ENCODE measurements around the gene THUMPD3.

The THUMPD3 gene

GRCh38 chr3:9362731-9363530, at the start of gene THUMPD3:
Gene THUMPD3 (plus strand): TSS chr3:9363054. CDS start chr3:9365069, 2,015 bp downstream.
- peak in 55 of 56 donors; percentile 48 to 96 (median 90) for DNase-seq

- DNase-seq: peak in 1 of 56 donors; percentile 6
Observed at GRCh38 chr3:9314796-9315195, 48.1 kb upstream of the THUMPD3 start.

- peak in 50 of 56 donors; percentile 3 to 80 (median 34) for DNase-seq
Observed at GRCh38 chr3:9316881-9317361, 45.9 kb upstream of the THUMPD3 start.

- no peak for DNase-seq
Observed at GRCh38 chr3:9322780-9323179, 40.1 kb upstream of the THUMPD3 start.

GRCh38 chr3:9324944-9325343, 37.9 kb upstream of the THUMPD3 start:
- no peak for DNase-seq

- no peak for DNase-seq
Observed at GRCh38 chr3:9327578-9327977, 35.3 kb upstream of the THUMPD3 start.

GRCh38 chr3:9330166-9330703, 32.6 kb upstream of the THUMPD3 start:
- no peak for DNase-seq

- DNase-seq: no peak
Observed at GRCh38 chr3:9331171-9331570, 31.7 kb upstream of the THUMPD3 start.

GRCh38 chr3:9332250-9333030, 30.4 kb upstream of the THUMPD3 start:
- DNase-seq: no peak

- DNase-seq: no peak
Observed at GRCh38 chr3:9339761-9340471, 22.9 kb upstream of the THUMPD3 start.

- no peak for DNase-seq
Observed at GRCh38 chr3:9340472-9340902, 22.4 kb upstream of the THUMPD3 start.

- no peak for DNase-seq
Observed at GRCh38 chr3:9342696-9343095, 20.2 kb upstream of the THUMPD3 start.

GRCh38 chr3:9343115-9343514, 19.7 kb upstream of the THUMPD3 start:
- no peak for DNase-seq

GRCh38 chr3:9345041-9345440, 17.8 kb upstream of the THUMPD3 start:
- DNase-seq: no peak

- DNase-seq: no peak
Observed at GRCh38 chr3:9346141-9346540, 16.7 kb upstream of the THUMPD3 start.

- no peak for DNase-seq
Observed at GRCh38 chr3:9347081-9347480, 15.8 kb upstream of the THUMPD3 start.

GRCh38 chr3:9347887-9348286, 15.0 kb upstream of the THUMPD3 start:
- DNase-seq: peak in 12 of 56 donors; percentile 2 to 44 (median 21)

- no peak for DNase-seq
Observed at GRCh38 chr3:9349321-9350117, 13.3 kb upstream of the THUMPD3 start.

GRCh38 chr3:9351709-9352126, 11.1 kb upstream of the THUMPD3 start:
- no peak for DNase-seq
